ENCODE results near the gene CASK. TPM values are rescaled to one million over a fixed set of nuclear protein-coding genes. Genes with fewer than 3 reads are reported as not detected.

The CASK gene
- total RNA-seq, 2 donors from 2014 or later: 44.3 to 46.1 TPM

- Histone ChIP-seq H3K9me3 (no peaks in the 10 kb centered on the region), H3K36me3 (no peaks in the 10 kb centered on the region), H3K27ac (no peak overlapping the region), H3K4me1 (ENCODE audit: control insufficient read depth in 1 of 2, low read depth in 2 of 2) (peaks cover 0 to 18% of the 10 kb centered on the region in 2 donors), H3K4me3 (no peak overlapping the region), H3K27me3 (replicated peaks; ENCODE audit: insufficient read depth) (no peaks in the 10 kb centered on the region)
- ATAC-seq (ENCODE audit: insufficient number of reproducible peaks, low FRiP score, low read depth) (no peak), DNase-seq (ENCODE audit: low spot score) (no peak)
- TF ChIP-seq, protein P1, sequence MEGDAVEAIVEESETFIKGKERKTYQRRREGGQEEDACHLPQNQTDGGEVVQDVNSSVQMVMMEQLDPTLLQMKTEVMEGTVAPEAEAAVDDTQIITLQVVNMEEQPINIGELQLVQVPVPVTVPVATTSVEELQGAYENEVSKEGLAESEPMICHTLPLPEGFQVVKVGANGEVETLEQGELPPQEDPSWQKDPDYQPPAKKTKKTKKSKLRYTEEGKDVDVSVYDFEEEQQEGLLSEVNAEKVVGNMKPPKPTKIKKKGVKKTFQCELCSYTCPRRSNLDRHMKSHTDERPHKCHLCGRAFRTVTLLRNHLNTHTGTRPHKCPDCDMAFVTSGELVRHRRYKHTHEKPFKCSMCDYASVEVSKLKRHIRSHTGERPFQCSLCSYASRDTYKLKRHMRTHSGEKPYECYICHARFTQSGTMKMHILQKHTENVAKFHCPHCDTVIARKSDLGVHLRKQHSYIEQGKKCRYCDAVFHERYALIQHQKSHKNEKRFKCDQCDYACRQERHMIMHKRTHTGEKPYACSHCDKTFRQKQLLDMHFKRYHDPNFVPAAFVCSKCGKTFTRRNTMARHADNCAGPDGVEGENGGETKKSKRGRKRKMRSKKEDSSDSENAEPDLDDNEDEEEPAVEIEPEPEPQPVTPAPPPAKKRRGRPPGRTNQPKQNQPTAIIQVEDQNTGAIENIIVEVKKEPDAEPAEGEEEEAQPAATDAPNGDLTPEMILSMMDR (IDR thresholded peaks at IDR 0.05): no peak
These were observed 216.1 kb downstream of the CASK start for GRCh38 chrX:41707218-41707617.

DNA sequence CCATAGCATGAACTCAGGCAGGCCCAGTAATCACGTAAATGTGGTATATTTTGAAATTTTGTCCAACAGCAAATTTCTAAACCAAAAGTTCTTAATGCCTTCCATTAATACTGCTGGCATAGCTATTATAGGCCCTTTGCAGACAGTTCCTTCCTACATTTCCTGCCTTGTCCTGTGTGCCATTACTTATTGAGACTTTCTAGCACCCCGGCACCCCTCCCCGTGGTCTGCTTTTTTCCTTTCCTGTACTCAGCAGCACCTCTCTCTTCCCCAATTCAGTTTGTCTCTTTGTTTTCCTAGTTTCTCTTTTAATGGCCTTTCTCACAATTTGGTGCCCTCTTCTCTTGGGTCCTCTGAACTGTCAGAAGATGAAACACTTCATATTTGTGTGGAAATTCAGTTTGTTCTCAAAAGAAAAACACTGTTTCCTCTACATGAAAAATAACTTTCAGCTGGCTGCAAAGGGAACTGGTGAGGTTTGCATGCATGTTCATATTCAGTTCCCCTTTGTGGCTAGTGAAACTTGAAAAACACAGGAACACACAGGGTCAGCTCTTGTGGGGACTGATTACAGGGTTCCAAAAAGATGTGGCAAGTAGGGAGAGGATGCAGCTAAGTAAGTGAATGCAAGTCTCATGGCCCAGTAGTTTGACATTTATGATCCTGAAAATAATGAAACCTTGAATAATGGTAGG lies 217.5 kb downstream of the CASK start:
- no peak overlapping the region for H3K4me3 ChIP-seq
- no peaks in the 10 kb centered on the region for H3K27me3 ChIP-seq (replicated peaks; ENCODE audit: insufficient read depth)
- no peaks in the 10 kb centered on the region for H3K9me3 ChIP-seq
- H3K4me1 ChIP-seq (ENCODE audit: control insufficient read depth in 1 of 2, low read depth in 2 of 2): peaks cover 0 to 18% of the 10 kb centered on the region in 2 donors
- H3K36me3 ChIP-seq: no peaks in the 10 kb centered on the region
- peak overlapping the region in 1 of 2 donors; percentile 27 for H3K27ac ChIP-seq
- DNase-seq (ENCODE audit: low spot score): no peak
- TF ChIP-seq, protein P1 (IDR thresholded peaks at IDR 0.05): no peak
- no peak for ATAC-seq (ENCODE audit: insufficient number of reproducible peaks, low FRiP score, low read depth)

DNA sequence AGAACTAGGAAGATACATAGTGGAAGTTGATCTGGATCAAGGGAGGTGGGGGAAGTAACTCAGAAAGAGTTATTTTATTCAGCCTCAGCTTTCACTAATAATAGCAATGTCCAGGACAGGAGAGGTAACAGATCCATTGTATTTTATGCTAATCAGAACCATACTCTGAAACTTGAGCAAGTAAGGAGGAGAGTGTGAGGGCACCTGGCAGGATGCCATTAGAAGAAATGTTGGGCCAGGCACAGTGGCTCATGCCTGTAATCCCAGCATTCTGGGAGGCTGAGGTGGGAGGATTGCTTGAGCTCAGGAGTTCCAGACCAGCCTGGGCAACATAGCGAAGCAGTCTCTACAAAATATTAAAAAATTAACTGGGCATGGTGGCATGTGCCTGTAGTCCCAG lies 218.3 kb downstream of the CASK start:
- no peak overlapping the region for H3K4me3 ChIP-seq
- no peak for ATAC-seq (ENCODE audit: insufficient number of reproducible peaks, low FRiP score, low read depth)
- no peaks in the 10 kb centered on the region for H3K9me3 ChIP-seq
- H3K36me3 ChIP-seq: no peaks in the 10 kb centered on the region
- no peak for DNase-seq (ENCODE audit: low spot score)
- H3K27me3 ChIP-seq (replicated peaks; ENCODE audit: insufficient read depth): no peaks in the 10 kb centered on the region
- TF ChIP-seq, protein P1 (IDR thresholded peaks at IDR 0.05): no peak
- H3K27ac ChIP-seq: peak overlapping the region in 1 of 2 donors; percentile 27
- peaks cover 0 to 18% of the 10 kb centered on the region in 2 donors for H3K4me1 ChIP-seq (ENCODE audit: control insufficient read depth in 1 of 2, low read depth in 2 of 2)

GRCh38 chrX:41703574-41704029 lies 219.8 kb downstream of the CASK start:
- H3K9me3 ChIP-seq: no peaks in the 10 kb centered on the region
- H3K36me3 ChIP-seq: no peaks in the 10 kb centered on the region
- no peak overlapping the region for H3K27ac ChIP-seq
- TF ChIP-seq, protein P1 (IDR thresholded peaks at IDR 0.05): no peak
- DNase-seq (ENCODE audit: low spot score) (no peak), ATAC-seq (ENCODE audit: insufficient number of reproducible peaks, low FRiP score, low read depth) (no peak)
- H3K27me3 ChIP-seq (replicated peaks; ENCODE audit: insufficient read depth): no peaks in the 10 kb centered on the region
- H3K4me1 ChIP-seq (ENCODE audit: control insufficient read depth in 1 of 2, low read depth in 2 of 2): peaks cover 0 to 18% of the 10 kb centered on the region in 2 donors
- no peak overlapping the region for H3K4me3 ChIP-seq

DNA sequence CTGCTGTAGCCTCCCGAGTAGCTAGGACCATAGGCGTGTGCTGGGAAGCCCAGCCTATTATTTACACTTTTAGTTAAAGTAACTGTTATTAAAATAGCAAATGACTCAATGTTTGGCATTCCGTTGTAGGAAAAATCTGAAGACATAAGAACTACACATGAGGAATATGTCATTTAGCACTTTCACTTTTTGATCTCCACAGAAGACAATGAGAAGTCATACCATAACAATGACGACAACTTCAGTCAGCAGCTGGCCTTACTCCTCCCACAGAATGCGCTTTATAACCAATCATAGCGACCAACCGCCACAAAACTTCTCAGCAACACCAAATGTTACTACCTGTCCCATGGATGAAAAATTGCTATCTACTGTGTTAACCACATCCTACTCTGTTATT lies 227.9 kb downstream of the CASK start:
- no peak for DNase-seq (ENCODE audit: low spot score)
- Histone ChIP-seq H3K9me3 (no peaks in the 10 kb centered on the region), H3K4me3 (no peak overlapping the region), H3K4me1 (ENCODE audit: control insufficient read depth in 1 of 2, low read depth in 2 of 2) (peaks cover 0 to 32% of the 10 kb centered on the region in 2 donors), H3K27me3 (replicated peaks; ENCODE audit: insufficient read depth) (no peaks in the 10 kb centered on the region), H3K27ac (peak overlapping the region in 1 of 2 donors; percentile 17), H3K36me3 (no peaks in the 10 kb centered on the region)
- TF ChIP-seq, protein P1 (IDR thresholded peaks at IDR 0.05): no peak
- ATAC-seq (ENCODE audit: insufficient number of reproducible peaks, low FRiP score, low read depth): peak; percentile 50

All from thoracic aorta (tissue), 2 donors.